ENCODE results near the gene PLEKHG3. TPM values are rescaled to one million over a fixed set of nuclear protein-coding genes. Genes with fewer than 3 reads are reported as not detected.

PLEKHG3 gene
- total and polyA plus RNA-seq, 3 donors from 2014 or later: 20.1 to 21.6 (median 20.6) TPM

GRCh38 chr14:64796369-64796768, 92.1 kb downstream of the PLEKHG3 start:
- WGBS, 2 donors: 94 to 100% methylated on average over 8 to 11 of the region's 11 CpGs
- TF ChIP-seq, protein P1, sequence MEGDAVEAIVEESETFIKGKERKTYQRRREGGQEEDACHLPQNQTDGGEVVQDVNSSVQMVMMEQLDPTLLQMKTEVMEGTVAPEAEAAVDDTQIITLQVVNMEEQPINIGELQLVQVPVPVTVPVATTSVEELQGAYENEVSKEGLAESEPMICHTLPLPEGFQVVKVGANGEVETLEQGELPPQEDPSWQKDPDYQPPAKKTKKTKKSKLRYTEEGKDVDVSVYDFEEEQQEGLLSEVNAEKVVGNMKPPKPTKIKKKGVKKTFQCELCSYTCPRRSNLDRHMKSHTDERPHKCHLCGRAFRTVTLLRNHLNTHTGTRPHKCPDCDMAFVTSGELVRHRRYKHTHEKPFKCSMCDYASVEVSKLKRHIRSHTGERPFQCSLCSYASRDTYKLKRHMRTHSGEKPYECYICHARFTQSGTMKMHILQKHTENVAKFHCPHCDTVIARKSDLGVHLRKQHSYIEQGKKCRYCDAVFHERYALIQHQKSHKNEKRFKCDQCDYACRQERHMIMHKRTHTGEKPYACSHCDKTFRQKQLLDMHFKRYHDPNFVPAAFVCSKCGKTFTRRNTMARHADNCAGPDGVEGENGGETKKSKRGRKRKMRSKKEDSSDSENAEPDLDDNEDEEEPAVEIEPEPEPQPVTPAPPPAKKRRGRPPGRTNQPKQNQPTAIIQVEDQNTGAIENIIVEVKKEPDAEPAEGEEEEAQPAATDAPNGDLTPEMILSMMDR (IDR thresholded peaks at IDR 0.05): no peak
- TF ChIP-seq POLR2A (IDR thresholded peaks at IDR 0.05): no peak

GRCh38 chr14:64799555-64799954, 95.3 kb downstream of the PLEKHG3 start:
- H3K9me3 ChIP-seq: no peaks in the 10 kb centered on the region
- WGBS, 2 donors: 94 to 96% methylated on average over 10 of the region's 10 CpGs
- intact Hi-C loops (cut with DNase I; ENCODE audit: low total_unique reads): no loop called here
- no peak overlapping the region for H3K4me3 ChIP-seq
- no peaks in the 10 kb centered on the region for H3K4me1 ChIP-seq
- H3K27ac ChIP-seq: no peak overlapping the region
- DNase-seq: no peak
- no peak for TF ChIP-seq POLR2A (IDR thresholded peaks at IDR 0.05)
- TF ChIP-seq, protein P1 (IDR thresholded peaks at IDR 0.05): no peak
- no peaks in the 10 kb centered on the region for H3K36me3 ChIP-seq (ENCODE audit: low read depth, missing control alignments)
- no peaks in the 10 kb centered on the region for H3K27me3 ChIP-seq

More at GRCh38 chr14:64796369-64796768, 92.1 kb downstream of the PLEKHG3 start:
- H3K27ac ChIP-seq: no peak overlapping the region
- H3K4me3 ChIP-seq: no peak overlapping the region
- intact Hi-C loops (cut with DNase I; ENCODE audit: low total_unique reads): no loop called here
- DNase-seq: no peak
- no peaks in the 10 kb centered on the region for H3K36me3 ChIP-seq (ENCODE audit: low read depth, missing control alignments)
- no peaks in the 10 kb centered on the region for H3K4me1 ChIP-seq
- no peaks in the 10 kb centered on the region for H3K27me3 ChIP-seq
- H3K9me3 ChIP-seq: no peaks in the 10 kb centered on the region

Small RNA genes lying within 50 kb of the gene (microRNA-seq; reads per million reads assigned to microRNA genes)
- 0 reads per million in 2 donors for gene MIR7855 (ENCODE audit: borderline number of aligned reads in 2 of 2, borderline replicate concordance in 1 of 2)

Other genes starting within 250 kb of the PLEKHG3 start
- gene AKAP5, start 238.9 kb upstream of the PLEKHG3 start, total RNA-seq: under 1 TPM; 0.50 to 0.63 TPM
- gene AKAP5, start 238.9 kb upstream of the PLEKHG3 start, polyA plus RNA-seq (ENCODE audit: insufficient read depth, low read depth, low replicate concordance): 0.29 TPM
- gene ZBTB25, start 200.6 kb upstream of the PLEKHG3 start, total RNA-seq: 10 to 100 TPM; 20.6 to 21.3 TPM
- gene ZBTB25, start 200.6 kb upstream of the PLEKHG3 start, polyA plus RNA-seq (ENCODE audit: insufficient read depth, low read depth, low replicate concordance): 13.3 TPM
- gene ZBTB1, start 199.7 kb upstream of the PLEKHG3 start, total RNA-seq: 10 to 100 TPM; 33.2 to 34.7 TPM
- gene ZBTB1, start 199.7 kb upstream of the PLEKHG3 start, polyA plus RNA-seq (ENCODE audit: insufficient read depth, low read depth, low replicate concordance): 20.8 TPM
- gene HSPA2, start 163.7 kb upstream of the PLEKHG3 start, total RNA-seq: 100 to 1,000 TPM; 134 to 160 TPM
- 389 TPM for gene HSPA2, start 163.7 kb upstream of the PLEKHG3 start, polyA plus RNA-seq (ENCODE audit: insufficient read depth, low read depth, low replicate concordance)
- gene PPP1R36, start 154.5 kb upstream of the PLEKHG3 start, total RNA-seq: 10 to 100 TPM; 22.4 to 38.5 TPM
- 108 TPM for gene PPP1R36, start 154.5 kb upstream of the PLEKHG3 start, polyA plus RNA-seq (ENCODE audit: insufficient read depth, low read depth, low replicate concordance)
- gene SPTB, start 175.5 kb downstream of the PLEKHG3 start, total RNA-seq: 1 to 10 TPM; 5.6 to 6.6 TPM
- gene SPTB, start 175.5 kb downstream of the PLEKHG3 start, polyA plus RNA-seq (ENCODE audit: insufficient read depth, low read depth, low replicate concordance): 3.3 TPM
- 10 to 100 TPM; 53.5 to 55.7 TPM for gene CHURC1, start 210.0 kb downstream of the PLEKHG3 start, total RNA-seq
- gene CHURC1, start 210.0 kb downstream of the PLEKHG3 start, polyA plus RNA-seq (ENCODE audit: insufficient read depth, low read depth, low replicate concordance): 62.8 TPM
- gene GPX2, start 238.3 kb downstream of the PLEKHG3 start, total RNA-seq: under 1 TPM in 1 of 2 donors, not detected in 1; 0.99 TPM
- gene GPX2, start 238.3 kb downstream of the PLEKHG3 start, polyA plus RNA-seq (ENCODE audit: insufficient read depth, low read depth, low replicate concordance): 1.9 TPM